ENCODE measurements around the gene AGBL1. TPM values are rescaled to one million over a fixed set of nuclear protein-coding genes. Genes with fewer than 3 reads are reported as not detected.

AGBL1 gene
- polyA plus RNA-seq, 2 of the 4 experiments (the other 2 are of a cell fraction), result not detected

DNA sequence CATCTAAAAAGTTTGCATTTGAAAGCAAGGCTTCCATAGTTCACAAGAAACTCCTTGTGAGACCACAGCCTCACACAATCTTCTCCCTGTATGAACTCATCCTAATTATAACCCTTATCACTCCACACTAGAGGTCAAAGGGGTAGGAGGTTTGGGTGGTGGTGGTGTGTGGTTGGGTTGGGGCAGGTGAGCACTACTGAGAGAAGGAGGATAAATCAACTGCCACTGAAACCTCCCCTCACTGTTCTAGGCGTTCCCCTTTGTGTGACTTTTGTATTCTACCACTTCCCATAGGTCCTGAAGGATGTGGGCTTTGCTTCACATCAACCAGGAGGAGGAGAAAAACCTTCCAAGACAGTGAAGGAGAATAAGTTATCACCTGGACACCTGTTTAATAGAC lies 6.4 kb upstream of the AGBL1 start:
- Histone ChIP-seq H3K4me3 (no peak overlapping the region), H3K4me1 (no peaks in the 10 kb centered on the region), H3K4me2 (no peak overlapping the region), H3K9me3 (no peaks in the 10 kb centered on the region), H3K27ac (no peak overlapping the region)
- POLR2A ChIA-PET, result no interaction called here
- FAIRE-seq (no peak), DNase-seq (ENCODE audit: low read depth in 1 of 2, low spot score in 1 of 2) (no peak), ATAC-seq (no peak)
- CTCF ChIA-PET, result interaction anchor here (0.7 kb wide), 1 partner anchor 14 kb away, joined by 3 read pairs; no protein-coding TSS in a partner anchor
- 0% methylated on average over 1 of the region's 1 CpG for WGBS (ENCODE audit: missing lambda C conversion rate)
- TF ChIP-seq CBX8 (IDR thresholded peaks at IDR 0.05) (no peak), EHF (CRISPR knock-in tag; IDR thresholded peaks at IDR 0.05) (no peak), CEBPB (IDR thresholded peaks at IDR 0.05) (no peak), HOXB13 (CRISPR knock-in tag; IDR thresholded peaks at IDR 0.05; ENCODE audit: low read depth) (no peak), RNF2 (IDR thresholded peaks at IDR 0.05; ENCODE audit: borderline replicate concordance, low read depth) (no peak), ZSCAN20 (CRISPR knock-in tag; IDR thresholded peaks at IDR 0.05) (no peak)
- TF ChIP-seq, protein P1, sequence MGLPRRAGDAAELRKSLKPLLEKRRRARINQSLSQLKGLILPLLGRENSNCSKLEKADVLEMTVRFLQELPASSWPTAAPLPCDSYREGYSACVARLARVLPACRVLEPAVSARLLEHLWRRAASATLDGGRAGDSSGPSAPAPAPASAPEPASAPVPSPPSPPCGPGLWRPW (IDR thresholded peaks at IDR 0.05), result no peak

DNA sequence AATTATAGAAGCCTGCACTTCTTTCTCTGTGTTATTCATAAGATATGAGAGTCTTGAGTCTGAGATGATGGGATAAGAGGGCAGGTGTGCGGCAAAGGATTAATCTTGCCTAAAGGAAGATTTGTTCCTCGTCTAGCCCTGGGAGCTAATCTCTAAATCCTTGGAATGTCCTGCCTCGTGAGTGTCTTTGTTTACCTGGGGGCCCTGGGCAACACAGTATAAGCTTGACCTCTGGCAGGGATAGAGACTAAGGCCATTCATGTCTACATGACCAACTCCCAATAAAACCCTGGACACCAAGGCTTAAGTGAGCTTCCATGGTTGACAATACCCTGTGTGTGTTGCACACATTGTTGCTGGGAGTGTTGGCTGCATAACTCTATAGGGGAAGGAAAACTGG lies 3.2 kb upstream of the AGBL1 start:
- no peak for DNase-seq (ENCODE audit: low read depth in 1 of 2, low spot score in 1 of 2)
- Histone ChIP-seq H3K4me1 (no peaks in the 10 kb centered on the region), H3K9me3 (no peaks in the 10 kb centered on the region), H3K4me2 (no peak overlapping the region), H3K4me3 (no peak overlapping the region), H3K27ac (no peak overlapping the region)
- no peak for FAIRE-seq
- 17% methylated on average over 3 of the region's 3 CpGs for WGBS (ENCODE audit: missing lambda C conversion rate)
- ATAC-seq, result no peak
- CTCF ChIA-PET, result no interaction called here
- TF ChIP-seq ZFP36 (IDR thresholded peaks at IDR 0.05; ENCODE audit: borderline replicate concordance, partially characterized antibody) (no peak), NFE2L2 (conservative IDR thresholded peaks at IDR 0.05; ENCODE audit: low read length) (no peak), MAFK (IDR thresholded peaks at IDR 0.05; ENCODE audit: partially characterized antibody) (no peak), RFX5 (IDR thresholded peaks at IDR 0.05) (no peak), RAD21 (conservative IDR thresholded peaks at IDR 0.05 in 1 of 2, IDR thresholded peaks at IDR 0.05 in 1 of 2) (no peak), NR3C1 (IDR thresholded peaks at IDR 0.05) (no peak), CHD4 (IDR thresholded peaks at IDR 0.05; ENCODE audit: borderline replicate concordance) (no peak), HOXB5 (CRISPR knock-in tag; IDR thresholded peaks at IDR 0.05) (no peak), SMC3 (IDR thresholded peaks at IDR 0.05) (no peak), KDM5A (IDR thresholded peaks at IDR 0.05) (no peak), CBX8 (IDR thresholded peaks at IDR 0.05) (no peak)
- TF ChIP-seq, protein P2, sequence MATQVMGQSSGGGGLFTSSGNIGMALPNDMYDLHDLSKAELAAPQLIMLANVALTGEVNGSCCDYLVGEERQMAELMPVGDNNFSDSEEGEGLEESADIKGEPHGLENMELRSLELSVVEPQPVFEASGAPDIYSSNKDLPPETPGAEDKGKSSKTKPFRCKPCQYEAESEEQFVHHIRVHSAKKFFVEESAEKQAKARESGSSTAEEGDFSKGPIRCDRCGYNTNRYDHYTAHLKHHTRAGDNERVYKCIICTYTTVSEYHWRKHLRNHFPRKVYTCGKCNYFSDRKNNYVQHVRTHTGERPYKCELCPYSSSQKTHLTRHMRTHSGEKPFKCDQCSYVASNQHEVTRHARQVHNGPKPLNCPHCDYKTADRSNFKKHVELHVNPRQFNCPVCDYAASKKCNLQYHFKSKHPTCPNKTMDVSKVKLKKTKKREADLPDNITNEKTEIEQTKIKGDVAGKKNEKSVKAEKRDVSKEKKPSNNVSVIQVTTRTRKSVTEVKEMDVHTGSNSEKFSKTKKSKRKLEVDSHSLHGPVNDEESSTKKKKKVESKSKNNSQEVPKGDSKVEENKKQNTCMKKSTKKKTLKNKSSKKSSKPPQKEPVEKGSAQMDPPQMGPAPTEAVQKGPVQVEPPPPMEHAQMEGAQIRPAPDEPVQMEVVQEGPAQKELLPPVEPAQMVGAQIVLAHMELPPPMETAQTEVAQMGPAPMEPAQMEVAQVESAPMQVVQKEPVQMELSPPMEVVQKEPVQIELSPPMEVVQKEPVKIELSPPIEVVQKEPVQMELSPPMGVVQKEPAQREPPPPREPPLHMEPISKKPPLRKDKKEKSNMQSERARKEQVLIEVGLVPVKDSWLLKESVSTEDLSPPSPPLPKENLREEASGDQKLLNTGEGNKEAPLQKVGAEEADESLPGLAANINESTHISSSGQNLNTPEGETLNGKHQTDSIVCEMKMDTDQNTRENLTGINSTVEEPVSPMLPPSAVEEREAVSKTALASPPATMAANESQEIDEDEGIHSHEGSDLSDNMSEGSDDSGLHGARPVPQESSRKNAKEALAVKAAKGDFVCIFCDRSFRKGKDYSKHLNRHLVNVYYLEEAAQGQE (IDR thresholded peaks at IDR 0.05), result no peak
- POLR2A ChIA-PET, result no interaction called here

DNA sequence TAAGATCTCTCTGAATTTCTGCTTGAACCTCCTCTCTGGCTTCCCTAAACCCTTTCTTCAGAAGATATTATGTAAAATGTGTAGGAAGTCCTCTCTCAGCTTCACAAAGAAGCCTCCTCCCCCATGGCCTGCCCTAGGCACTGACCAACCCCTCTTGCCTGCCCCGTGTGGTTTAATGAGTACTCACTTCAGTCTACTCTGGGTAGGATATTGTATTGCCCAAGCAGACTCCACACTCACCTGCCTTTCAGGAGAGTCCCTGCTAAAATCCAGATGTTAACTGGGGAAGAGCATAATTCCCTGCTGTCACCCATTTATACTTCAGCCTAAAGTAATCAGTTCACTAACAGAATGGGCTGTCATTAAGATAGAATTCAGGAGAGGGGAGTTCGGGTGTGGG lies 2.6 kb upstream of the AGBL1 start:
- Histone ChIP-seq H3K9me3 (no peaks in the 10 kb centered on the region), H3K27ac (no peak overlapping the region), H3K4me2 (no peak overlapping the region), H3K4me1 (no peaks in the 10 kb centered on the region), H3K4me3 (no peak overlapping the region)
- peak in 1 of 2 experiments; percentile 59; a peak in 2 of 6 replicates for ATAC-seq
- CTCF ChIA-PET, result no interaction called here
- WGBS (ENCODE audit: missing lambda C conversion rate), result 4% methylated on average over 2 of the region's 2 CpGs
- no peak for DNase-seq (ENCODE audit: low read depth in 1 of 2, low spot score in 1 of 2)
- no peak for FAIRE-seq
- POLR2A ChIA-PET, result no interaction called here
- TF ChIP-seq NFE2L2 (conservative IDR thresholded peaks at IDR 0.05; ENCODE audit: low read length) (no peak), CHD2 (IDR thresholded peaks at IDR 0.05; ENCODE audit: low read length, partially characterized antibody) (no peak), JUN (IDR thresholded peaks at IDR 0.05) (no peak), MAFK (IDR thresholded peaks at IDR 0.05; ENCODE audit: partially characterized antibody) (no peak), KDM1A (IDR thresholded peaks at IDR 0.05; ENCODE audit: low read depth) (no peak), HEYL (CRISPR knock-in tag; IDR thresholded peaks at IDR 0.05) (no peak)
- TF ChIP-seq, protein P3, sequence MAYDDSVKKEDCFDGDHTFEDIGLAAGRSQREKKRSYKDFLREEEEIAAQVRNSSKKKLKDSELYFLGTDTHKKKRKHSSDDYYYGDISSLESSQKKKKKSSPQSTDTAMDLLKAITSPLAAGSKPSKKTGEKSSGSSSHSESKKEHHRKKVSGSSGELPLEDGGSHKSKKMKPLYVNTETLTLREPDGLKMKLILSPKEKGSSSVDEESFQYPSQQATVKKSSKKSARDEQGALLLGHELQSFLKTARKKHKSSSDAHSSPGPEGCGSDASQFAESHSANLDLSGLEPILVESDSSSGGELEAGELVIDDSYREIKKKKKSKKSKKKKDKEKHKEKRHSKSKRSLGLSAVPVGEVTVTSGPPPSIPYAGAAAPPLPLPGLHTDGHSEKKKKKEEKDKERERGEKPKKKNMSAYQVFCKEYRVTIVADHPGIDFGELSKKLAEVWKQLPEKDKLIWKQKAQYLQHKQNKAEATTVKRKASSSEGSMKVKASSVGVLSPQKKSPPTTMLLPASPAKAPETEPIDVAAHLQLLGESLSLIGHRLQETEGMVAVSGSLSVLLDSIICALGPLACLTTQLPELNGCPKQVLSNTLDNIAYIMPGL (CRISPR knock-in tag; IDR thresholded peaks at IDR 0.05; ENCODE audit: borderline replicate concordance), result no peak
- TF ChIP-seq, protein P4, sequence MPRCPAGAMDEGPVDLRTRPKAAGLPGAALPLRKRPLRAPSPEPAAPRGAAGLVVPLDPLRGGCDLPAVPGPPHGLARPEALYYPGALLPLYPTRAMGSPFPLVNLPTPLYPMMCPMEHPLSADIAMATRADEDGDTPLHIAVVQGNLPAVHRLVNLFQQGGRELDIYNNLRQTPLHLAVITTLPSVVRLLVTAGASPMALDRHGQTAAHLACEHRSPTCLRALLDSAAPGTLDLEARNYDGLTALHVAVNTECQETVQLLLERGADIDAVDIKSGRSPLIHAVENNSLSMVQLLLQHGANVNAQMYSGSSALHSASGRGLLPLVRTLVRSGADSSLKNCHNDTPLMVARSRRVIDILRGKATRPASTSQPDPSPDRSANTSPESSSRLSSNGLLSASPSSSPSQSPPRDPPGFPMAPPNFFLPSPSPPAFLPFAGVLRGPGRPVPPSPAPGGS (IDR thresholded peaks at IDR 0.05), result no peak
- TF ChIP-seq, protein P5, sequence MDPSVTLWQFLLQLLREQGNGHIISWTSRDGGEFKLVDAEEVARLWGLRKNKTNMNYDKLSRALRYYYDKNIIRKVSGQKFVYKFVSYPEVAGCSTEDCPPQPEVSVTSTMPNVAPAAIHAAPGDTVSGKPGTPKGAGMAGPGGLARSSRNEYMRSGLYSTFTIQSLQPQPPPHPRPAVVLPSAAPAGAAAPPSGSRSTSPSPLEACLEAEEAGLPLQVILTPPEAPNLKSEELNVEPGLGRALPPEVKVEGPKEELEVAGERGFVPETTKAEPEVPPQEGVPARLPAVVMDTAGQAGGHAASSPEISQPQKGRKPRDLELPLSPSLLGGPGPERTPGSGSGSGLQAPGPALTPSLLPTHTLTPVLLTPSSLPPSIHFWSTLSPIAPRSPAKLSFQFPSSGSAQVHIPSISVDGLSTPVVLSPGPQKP (IDR thresholded peaks at IDR 0.05; ENCODE audit: low read depth, low read length), result no peak

Data from A549 (cell line).